Activated B cell treated with CpG ODN at 0.5 μM for 24 hours (primary cell): Measurements from ENCODE around the gene BCR. TPM values are rescaled to one million over a fixed set of nuclear protein-coding genes. Genes with fewer than 3 reads are reported as not detected.

Experiments
- ATAC-seq: fragments of 200-7000 bp; cut with Tn5 transposase; one replicate; pipeline ENCODE4 v1.10.0; 2021; ENCODE audit warnings: low read depth, mild to moderate bottlenecking, moderate library complexity
- CTCF ChIA-PET: fragments of 350-600 bp; sonication (Branson Sonifier 250); formaldehyde crosslinking; loops from one replicate; lab custom pipeline; 2021; ENCODE audit warnings: antibody characterized with exemption; lab: Charles Lee
- POLR2A ChIA-PET: fragments of 350-600 bp; sonication (Branson Sonifier 250); formaldehyde crosslinking; loops from one replicate; lab custom pipeline; 2021; ENCODE audit warnings: antibody characterized with exemption; lab: Charles Lee
- DNase-seq: peaks from one replicate; pipeline ENCODE4 v3.0.0; 2022
- H3K27ac Mint-ChIP-seq: one replicate; pipeline ENCODE4 v1.8.0; 2020; ENCODE audit warnings: mixed read lengths
- H3K27me3 Mint-ChIP-seq: one replicate; pipeline ENCODE4 v1.8.0; 2021; ENCODE audit warnings: mixed read lengths
- H3K36me3 Mint-ChIP-seq: one replicate; pipeline ENCODE4 v1.8.0; 2021; ENCODE audit warnings: low read depth, mixed read lengths
- H3K4me1 Mint-ChIP-seq: one replicate; pipeline ENCODE4 v1.8.0; 2021; ENCODE audit warnings: mixed read lengths
- H3K4me3 Mint-ChIP-seq: one replicate; pipeline ENCODE4 v1.8.0; 2020; ENCODE audit warnings: mild to moderate bottlenecking, mixed read lengths
- H3K9me3 Mint-ChIP-seq: one replicate; pipeline ENCODE4 v1.8.0; 2020; ENCODE audit warnings: mixed read lengths
- intact Hi-C: fragments of 100-400 bp; cut with micrococcal nuclease; formaldehyde crosslinking; loops from one replicate; pipeline ENCODE4 v1.15.1; 2024
- total RNA-seq: library from RNA; stranded (reverse); gene quantifications from 2 replicates; pipeline ENCODE4 v1.2.3, GENCODE V29; 2022
- TF ChIP-seq, protein P1 (sequence below): fragments of 200-600 bp; IDR thresholded peaks from one replicate; pipeline ENCODE4 v1.8.0; 2022; ENCODE audit warnings: antibody characterized with exemption, mild to moderate bottlenecking

BCR gene
- total RNA-seq, 1 donor from 2014 or later, result 20.9 TPM

- peaks cover 3% of the 10 kb centered on the region for H3K27me3 Mint-ChIP-seq
- no peak for ATAC-seq
Observed at GRCh38 chr22:23179381-23180299, 669 bp upstream of the BCR start.

GRCh38 chr22:23180893-23181720, 798 bp downstream of the BCR start:
- TF ChIP-seq, protein P1, sequence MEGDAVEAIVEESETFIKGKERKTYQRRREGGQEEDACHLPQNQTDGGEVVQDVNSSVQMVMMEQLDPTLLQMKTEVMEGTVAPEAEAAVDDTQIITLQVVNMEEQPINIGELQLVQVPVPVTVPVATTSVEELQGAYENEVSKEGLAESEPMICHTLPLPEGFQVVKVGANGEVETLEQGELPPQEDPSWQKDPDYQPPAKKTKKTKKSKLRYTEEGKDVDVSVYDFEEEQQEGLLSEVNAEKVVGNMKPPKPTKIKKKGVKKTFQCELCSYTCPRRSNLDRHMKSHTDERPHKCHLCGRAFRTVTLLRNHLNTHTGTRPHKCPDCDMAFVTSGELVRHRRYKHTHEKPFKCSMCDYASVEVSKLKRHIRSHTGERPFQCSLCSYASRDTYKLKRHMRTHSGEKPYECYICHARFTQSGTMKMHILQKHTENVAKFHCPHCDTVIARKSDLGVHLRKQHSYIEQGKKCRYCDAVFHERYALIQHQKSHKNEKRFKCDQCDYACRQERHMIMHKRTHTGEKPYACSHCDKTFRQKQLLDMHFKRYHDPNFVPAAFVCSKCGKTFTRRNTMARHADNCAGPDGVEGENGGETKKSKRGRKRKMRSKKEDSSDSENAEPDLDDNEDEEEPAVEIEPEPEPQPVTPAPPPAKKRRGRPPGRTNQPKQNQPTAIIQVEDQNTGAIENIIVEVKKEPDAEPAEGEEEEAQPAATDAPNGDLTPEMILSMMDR, result no peak
- POLR2A ChIA-PET, result interaction anchor here (1.1 to 3.0 kb wide), 5 partner anchors 28 to 101 kb away, joined by 3 to 10 read pairs (median 6); partner anchors contain the start of gene RAB36
- H3K4me1 Mint-ChIP-seq, result peaks cover 65% of the 10 kb centered on the region
- intact Hi-C loops, result loop anchor here (1.0 kb wide), 1 partner anchor 36 kb away; the partner anchor contains the start of gene RAB36
- H3K9me3 Mint-ChIP-seq, result peaks cover 4% of the 10 kb centered on the region
- CTCF ChIA-PET, result interaction anchor here (1.0 to 11.1 kb wide), 6 partner anchors 39 to 109 kb away, joined by 3 to 215 read pairs (median 4); no protein-coding TSS in a partner anchor
- H3K36me3 Mint-ChIP-seq, result no peaks in the 10 kb centered on the region
- peak overlapping the region; percentile 81 for H3K4me3 Mint-ChIP-seq
- H3K27me3 Mint-ChIP-seq, result peaks cover 3% of the 10 kb centered on the region
- DNase-seq (peak; percentile 24), ATAC-seq (no peak)
- H3K27ac Mint-ChIP-seq, result no peak overlapping the region

More at GRCh38 chr22:23179381-23180299, 669 bp upstream of the BCR start:
- TF ChIP-seq, protein P1, result no peak
- ChIA-PET POLR2A (interaction anchor here (0.8 to 3.0 kb wide), 4 partner anchors 29 to 102 kb away, joined by 3 to 10 read pairs (median 5); partner anchors contain the start of gene RAB36), CTCF (interaction anchor here (0.6 to 11.1 kb wide), 7 partner anchors 40 to 221 kb away, joined by 3 to 215 read pairs (median 4); no protein-coding TSS in a partner anchor)
- Mint-ChIP-seq H3K4me3 (peak overlapping the region; percentile 77), H3K36me3 (no peaks in the 10 kb centered on the region), H3K4me1 (peaks cover 56% of the 10 kb centered on the region), H3K27ac (no peak overlapping the region), H3K9me3 (peaks cover 4% of the 10 kb centered on the region)
- DNase-seq, result no peak
- intact Hi-C loops, result loop anchor here (1.0 to 2.0 kb wide), 2 partner anchors 34 to 359 kb away; partner anchors contain the start of gene RAB36

DNA sequence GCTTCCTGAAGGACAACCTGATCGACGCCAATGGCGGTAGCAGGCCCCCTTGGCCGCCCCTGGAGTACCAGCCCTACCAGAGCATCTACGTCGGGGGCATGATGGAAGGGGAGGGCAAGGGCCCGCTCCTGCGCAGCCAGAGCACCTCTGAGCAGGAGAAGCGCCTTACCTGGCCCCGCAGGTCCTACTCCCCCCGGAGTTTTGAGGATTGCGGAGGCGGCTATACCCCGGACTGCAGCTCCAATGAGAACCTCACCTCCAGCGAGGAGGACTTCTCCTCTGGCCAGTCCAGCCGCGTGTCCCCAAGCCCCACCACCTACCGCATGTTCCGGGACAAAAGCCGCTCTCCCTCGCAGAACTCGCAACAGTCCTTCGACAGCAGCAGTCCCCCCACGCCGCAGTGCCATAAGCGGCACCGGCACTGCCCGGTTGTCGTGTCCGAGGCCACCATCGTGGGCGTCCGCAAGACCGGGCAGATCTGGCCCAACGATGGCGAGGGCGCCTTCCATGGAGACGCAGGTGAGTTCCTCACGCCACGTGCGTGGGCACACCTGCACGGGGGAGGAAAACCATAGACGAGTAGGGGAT, 1.5 kb downstream of the BCR start:
- peak overlapping the region; percentile 18 for H3K27ac Mint-ChIP-seq
- ATAC-seq, result no peak
- H3K36me3 Mint-ChIP-seq, result no peaks in the 10 kb centered on the region
- no peaks in the 10 kb centered on the region for H3K9me3 Mint-ChIP-seq
- intact Hi-C loops, result loop anchor here (1.0 kb wide), 1 partner anchor 34 kb away; no protein-coding TSS in a partner anchor
- H3K4me3 Mint-ChIP-seq, result peak overlapping the region; percentile 81
- H3K4me1 Mint-ChIP-seq, result peaks cover 67% of the 10 kb centered on the region
- peak; percentile 35 for DNase-seq
- ChIA-PET POLR2A (interaction anchor here (1.1 to 3.0 kb wide), 3 partner anchors 38 to 100 kb away, joined by 6 to 10 read pairs (median 9); no protein-coding TSS in a partner anchor), CTCF (interaction anchor here (0.8 to 2.1 kb wide), 6 partner anchors 9 to 108 kb away, joined by 3 to 7 read pairs (median 4); no protein-coding TSS in a partner anchor)
- H3K27me3 Mint-ChIP-seq, result peaks cover 3% of the 10 kb centered on the region
- TF ChIP-seq, protein P1, result no peak

DNA sequence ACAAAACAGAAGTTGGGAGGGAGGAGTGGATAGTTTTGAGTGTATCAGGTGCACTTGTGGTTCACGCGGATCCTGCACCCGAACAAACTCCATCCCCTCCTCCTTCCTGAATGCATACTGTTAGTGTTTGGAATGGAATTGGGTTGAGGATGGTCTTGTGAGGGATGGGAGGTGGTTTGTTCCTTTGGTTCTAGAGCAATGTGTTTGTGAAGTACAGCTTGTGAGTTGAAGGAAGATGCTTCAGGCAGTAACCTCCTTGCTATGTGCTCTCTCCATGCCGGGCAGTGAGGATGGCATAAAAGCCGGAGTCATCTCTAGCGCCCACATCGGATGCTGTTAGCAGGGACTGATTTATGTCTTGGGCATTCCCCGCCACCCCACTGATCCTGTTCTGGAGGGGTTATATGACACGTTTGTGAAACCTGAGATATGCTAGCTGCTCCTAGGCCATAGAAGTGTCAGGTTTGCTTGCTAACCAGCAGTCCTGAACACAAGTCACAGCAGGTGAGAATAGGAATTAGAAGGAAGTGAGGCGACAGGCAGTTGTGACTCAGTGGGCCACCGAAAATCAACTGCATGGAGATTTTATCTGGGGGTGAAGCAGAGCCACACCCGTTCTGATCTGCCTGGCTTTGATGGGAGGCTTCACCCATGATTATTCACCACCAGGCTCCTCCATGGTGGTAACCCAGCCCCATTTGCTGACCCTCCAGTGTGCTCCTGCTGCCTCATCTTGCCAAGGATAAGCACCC, 2.2 kb downstream of the BCR start:
- TF ChIP-seq, protein P1, result no peak
- Mint-ChIP-seq H3K4me1 (peaks cover 64% of the 10 kb centered on the region), H3K36me3 (no peaks in the 10 kb centered on the region), H3K9me3 (no peaks in the 10 kb centered on the region), H3K27me3 (peaks cover 3% of the 10 kb centered on the region), H3K4me3 (peak overlapping the region; percentile 81), H3K27ac (peak overlapping the region; percentile 19)
- CTCF ChIA-PET, result interaction anchor here (0.8 to 1.3 kb wide), 2 partner anchors 9 to 99 kb away, joined by 4 read pairs; no protein-coding TSS in a partner anchor
- intact Hi-C loops, result loop anchor here (1.0 kb wide), 1 partner anchor 34 kb away; no protein-coding TSS in a partner anchor
- ATAC-seq (peak; percentile 7), DNase-seq (no peak)
- POLR2A ChIA-PET, result interaction anchor here (1.1 to 3.0 kb wide), 4 partner anchors 37 to 99 kb away, joined by 4 to 10 read pairs (median 9); no protein-coding TSS in a partner anchor
